Activated CD8-positive, alpha-beta memory T cell treated with anti-CD3 and anti-CD28 coated beads for 48 hours (primary cell): ENCODE results near the gene BCL2L11.

Source experiments
- DNase-seq, 3 experiments: peaks; one replicate each; pipeline ENCODE4 v3.0.0-alpha.2; 2020; ENCODE audit warnings: low read depth in 2 of 3, low spot score in 2 of 3

The BCL2L11 gene

DNA sequence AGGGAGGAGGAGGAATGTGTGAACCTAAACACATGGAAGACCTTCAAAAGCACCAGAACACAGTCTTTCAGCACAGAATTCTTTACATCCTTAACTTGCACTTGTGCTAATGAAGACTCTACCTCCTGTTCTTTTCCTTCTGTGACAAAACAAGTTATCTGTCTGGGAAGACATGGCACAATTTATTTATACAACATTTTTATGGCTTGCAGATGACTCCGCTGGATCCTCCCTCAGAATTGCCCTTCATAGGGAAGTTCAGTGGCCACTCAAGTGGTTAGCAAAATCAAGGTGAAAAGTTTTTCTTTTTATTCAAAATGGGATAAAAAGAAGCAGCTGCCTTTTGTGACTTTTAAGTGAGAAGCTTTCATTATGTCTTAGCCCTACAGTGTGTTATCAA lies 21.4 kb downstream of the BCL2L11 start:
- DNase-seq = no peak

GRCh38 chr2:111143107-111143842 lies 22.6 kb downstream of the BCL2L11 start:
- DNase-seq = no peak

DNA sequence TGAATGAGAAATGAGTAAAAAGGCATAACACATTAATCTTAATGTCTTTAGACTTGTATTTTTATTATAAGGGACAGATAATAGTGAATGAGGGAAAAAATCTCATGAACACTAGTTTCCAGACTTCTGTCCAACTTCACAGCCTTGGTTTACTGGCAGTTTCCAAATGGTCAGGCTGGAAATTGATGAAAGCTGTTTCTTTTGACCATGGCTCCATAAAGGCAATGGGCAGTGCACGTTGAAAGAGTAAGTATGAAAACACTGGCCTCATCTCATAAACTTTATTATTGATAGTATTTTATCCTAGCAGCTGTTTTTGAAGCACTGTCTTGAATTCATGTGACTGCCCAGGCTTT lies 23.1 kb downstream of the BCL2L11 start:
- no peak for DNase-seq

DNA sequence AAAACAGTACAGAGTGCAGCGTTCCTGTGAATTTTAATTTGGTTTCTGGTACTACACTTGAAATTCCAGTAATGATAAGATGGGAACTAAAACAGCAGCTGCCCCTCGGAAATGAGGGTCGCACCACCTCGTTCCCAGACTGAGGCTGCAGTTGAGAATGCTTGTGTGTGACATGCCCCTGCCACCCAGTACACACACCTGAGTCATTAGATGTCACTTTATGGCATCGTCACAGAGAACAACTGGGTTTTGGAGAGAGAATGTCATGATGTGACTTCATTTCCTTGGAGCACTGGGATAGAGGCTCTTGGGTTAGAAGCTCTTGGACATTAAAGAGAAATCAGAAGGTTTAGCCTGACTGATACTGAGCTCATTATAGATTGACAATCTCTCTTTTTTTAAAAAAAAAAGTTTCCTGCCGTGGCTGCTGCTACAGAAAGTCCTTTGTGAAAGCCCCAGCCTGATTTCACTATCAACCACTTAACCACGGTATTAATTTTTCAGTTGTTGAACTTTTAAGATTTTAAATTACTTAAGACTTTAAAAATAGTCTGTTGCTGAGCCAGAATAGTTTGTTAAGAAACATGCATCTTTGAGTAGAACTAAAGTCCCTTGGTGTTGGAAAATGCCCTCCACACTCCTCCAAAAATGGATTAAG lies 24.5 kb downstream of the BCL2L11 start:
- DNase-seq = no peak

DNA sequence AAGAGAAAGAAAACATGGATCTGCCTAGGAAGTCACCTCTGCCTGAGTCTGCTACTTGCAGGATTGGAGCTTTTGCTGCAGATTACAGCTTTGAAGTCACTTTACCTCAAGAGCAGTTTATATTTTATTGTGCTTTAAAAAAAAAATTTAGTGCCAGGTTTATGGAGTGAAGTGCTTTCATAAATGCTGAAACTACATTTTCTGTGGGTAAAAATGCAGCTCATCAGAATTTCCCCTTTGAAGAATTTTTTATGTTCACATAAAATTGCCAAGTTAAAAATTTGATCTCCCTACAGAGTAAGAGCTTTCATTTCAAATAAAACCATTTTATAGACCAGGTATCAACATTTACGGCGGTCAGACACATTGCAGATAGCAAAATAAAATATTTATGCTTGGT lies 25.2 kb downstream of the BCL2L11 start:
- no peak for DNase-seq

- no peak for DNase-seq
These were observed 27.6 kb downstream of the BCL2L11 start for GRCh38 chr2:111148225-111148873.

DNA sequence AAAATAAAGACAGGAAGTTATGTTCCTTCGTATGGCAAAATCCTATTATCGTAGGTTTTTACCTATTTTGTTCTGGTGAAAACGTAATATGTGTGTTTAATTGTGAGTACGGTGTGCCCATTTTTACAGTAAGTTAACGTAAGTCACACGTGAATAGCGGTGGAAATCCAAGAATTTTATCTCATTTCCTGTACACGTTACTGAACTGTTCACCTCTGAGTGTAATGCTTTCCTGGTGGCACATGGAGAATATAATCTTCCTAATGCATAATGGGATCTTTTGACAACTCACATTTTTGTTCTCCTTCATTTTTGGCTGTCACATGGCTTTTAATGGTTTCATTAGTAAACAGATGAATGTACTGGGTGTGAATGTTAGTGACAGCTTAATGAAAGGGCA lies 28.2 kb downstream of the BCL2L11 start:
- DNase-seq = no peak

DNA sequence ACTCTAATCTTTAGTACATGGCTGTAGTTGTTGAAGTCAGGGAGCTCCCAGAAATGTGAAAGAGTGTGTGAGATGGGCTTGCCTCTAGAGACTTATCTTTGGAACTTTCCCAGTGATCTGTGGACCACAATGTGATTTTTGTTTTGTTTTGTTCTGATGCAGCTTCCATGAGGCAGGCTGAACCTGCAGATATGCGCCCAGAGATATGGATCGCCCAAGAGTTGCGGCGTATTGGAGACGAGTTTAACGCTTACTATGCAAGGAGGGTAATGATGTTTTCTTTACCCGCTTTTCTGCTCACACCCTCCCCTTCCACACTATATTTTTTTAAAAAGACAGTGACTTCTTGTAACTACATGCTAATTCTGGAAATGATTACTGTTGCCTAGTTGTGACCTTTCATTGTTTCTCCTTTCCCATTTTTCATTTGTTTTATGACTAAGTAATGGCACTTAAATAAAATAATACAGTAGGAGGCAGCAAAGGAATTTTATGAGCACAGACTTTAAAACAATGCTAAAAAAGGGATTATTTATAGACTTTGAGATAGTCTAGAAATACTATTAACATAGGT lies 29.3 kb downstream of the BCL2L11 start:
- DNase-seq = no peak

DNA sequence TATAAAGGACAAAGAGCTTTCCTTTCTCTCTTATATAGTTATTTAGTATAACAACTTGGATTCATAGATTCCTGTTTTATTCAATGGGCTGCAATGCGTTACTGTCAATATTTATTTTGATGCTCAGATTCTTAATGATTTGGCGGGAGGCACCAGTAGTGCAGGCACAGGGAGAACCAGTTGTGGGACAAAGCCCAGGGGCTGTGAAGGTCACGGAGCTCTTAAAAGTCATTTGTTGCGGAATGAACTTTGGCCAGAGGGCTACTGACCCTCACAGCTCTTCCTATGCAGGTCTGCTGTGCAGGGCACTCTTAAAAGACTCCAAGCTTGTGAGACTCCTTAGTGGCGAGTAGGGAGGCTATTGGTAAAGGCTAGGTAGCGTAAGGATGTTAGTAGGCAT lies 34.0 kb downstream of the BCL2L11 start:
- no peak for DNase-seq

- no peak for DNase-seq
These were observed 34.9 kb downstream of the BCL2L11 start for GRCh38 chr2:111155610-111156009.

DNA sequence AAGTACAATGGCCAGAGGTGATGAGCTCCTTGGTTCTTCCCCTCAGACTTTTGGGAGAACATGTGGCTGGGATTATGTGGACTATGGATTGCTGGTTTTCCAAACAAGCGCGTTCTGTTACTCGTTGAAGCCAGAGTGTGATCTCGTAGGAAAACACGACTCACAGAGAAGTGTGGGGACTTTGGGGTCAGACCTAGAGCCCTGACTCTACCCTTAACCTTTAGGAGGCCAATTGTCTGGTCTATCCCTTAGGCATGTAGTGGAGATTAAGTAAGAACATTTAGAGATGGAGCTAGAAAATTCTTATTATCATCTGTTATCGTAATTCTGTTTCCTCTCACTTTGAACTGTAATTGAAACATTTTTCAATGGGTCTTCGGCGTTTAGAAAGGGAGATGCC lies 35.8 kb downstream of the BCL2L11 start:
- no peak for DNase-seq

DNA sequence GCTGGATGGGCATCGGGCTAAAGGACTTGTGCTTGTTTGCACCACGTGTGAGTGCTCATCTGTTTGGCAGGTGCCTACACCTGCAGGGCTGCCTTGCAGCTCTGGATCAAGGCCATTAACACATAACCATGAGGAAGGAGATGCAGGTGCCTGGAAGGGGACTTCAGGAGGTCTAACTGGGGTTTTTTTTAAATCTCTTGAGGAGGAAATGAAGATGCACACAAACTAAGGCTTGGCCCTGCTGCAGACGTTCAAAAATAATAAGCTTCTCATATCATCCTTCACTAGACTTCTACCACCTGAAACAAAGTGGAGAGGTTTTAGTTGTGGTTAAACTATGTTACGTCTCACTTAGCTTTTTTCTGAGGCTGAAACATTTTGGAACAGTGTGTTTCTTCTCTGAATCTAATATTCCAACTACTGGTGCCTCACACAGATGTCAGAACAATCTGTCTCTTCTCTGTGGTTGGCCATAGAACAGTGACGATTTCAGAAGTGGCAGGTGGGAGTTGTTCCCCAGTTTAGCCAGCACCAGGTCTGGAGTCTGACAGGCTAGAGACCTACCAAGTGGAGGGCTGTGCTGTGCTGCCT lies 36.5 kb downstream of the BCL2L11 start:
- DNase-seq = no peak

GRCh38 chr2:111157798-111158197 lies 37.1 kb downstream of the BCL2L11 start:
- DNase-seq = no peak

DNA sequence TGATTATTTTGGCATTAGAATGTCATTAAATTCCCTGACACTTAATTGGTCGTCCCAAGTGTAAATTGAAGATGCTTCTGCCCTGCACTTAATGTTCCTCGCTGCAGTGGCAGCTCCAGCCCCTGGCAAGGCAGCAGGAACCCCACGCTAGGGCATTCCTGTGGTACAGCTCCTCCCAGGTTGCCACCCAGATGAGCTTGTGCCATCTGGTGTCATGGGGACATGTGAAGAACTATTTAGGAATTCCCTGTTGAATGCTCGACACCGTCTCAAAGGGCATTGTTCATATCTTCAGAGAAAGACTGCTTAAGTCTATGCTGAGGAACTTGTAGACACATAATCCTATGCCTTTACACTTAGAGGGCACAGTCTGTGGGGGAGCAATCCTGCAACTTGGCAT lies 38.9 kb downstream of the BCL2L11 start:
- no peak for DNase-seq

- DNase-seq = no peak
These were observed 40.0 kb downstream of the BCL2L11 start for GRCh38 chr2:111160758-111161157.

GRCh38 chr2:111161971-111162370 lies 41.3 kb downstream of the BCL2L11 start:
- no peak for DNase-seq

DNA sequence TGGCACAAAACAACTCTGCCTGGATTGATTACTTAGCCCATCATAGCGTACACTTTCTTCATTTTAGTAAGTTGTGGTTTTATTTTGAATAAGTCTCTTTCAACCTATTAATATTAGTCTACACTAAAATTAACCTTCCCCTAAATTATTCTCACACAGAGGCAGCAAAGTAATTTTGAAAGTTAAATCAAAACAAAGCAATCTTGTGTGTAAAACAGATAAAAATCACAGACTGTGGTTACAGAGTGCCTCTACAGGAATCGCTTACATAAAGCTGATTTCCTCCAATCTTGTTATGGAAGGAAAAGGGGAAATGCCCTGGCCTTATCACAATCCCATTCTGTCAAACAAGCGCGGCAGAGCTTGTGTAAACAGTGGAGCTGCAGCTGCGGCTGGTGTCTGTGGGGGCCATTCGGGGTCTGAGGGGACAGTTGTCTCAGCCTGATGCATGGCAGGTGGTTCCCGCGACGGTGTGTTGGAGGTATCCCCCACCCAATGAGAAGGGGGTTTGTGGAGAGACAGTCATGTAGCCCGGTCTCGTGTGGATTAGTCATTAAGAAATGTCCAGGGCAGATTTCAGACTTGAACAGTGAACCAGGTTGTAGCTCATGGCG lies 42.1 kb downstream of the BCL2L11 start:
- DNase-seq = no peak

- DNase-seq = no peak
These were observed 43.4 kb downstream of the BCL2L11 start for GRCh38 chr2:111164078-111164477.

GRCh38 chr2:111165084-111165483 lies 44.4 kb downstream of the BCL2L11 start:
- no peak for DNase-seq

DNA sequence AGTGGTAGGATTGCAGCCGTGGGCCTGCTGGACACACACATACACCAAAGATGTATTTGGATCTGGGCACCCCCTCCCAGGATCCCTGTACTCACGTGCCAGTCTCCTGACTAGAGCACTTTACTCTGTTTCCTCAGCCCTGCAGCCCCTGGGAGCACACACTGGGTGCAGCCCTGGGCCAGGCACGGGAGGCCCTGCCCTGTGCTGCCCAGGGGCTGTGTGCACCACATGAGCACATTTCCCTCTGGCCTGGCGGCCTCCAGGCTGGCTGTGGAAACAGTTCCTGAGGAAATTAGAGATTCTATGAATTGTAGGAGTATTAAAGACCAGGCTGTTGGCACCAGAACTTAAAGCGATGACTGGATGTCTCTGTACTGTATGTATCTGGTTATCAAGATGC lies 45.4 kb downstream of the BCL2L11 start:
- no peak for DNase-seq

GRCh38 chr2:111167076-111167862 lies 46.6 kb downstream of the BCL2L11 start:
- no peak for DNase-seq
